Measurements from ENCODE around the gene HOXD3.

HOXD3 gene

DNA sequence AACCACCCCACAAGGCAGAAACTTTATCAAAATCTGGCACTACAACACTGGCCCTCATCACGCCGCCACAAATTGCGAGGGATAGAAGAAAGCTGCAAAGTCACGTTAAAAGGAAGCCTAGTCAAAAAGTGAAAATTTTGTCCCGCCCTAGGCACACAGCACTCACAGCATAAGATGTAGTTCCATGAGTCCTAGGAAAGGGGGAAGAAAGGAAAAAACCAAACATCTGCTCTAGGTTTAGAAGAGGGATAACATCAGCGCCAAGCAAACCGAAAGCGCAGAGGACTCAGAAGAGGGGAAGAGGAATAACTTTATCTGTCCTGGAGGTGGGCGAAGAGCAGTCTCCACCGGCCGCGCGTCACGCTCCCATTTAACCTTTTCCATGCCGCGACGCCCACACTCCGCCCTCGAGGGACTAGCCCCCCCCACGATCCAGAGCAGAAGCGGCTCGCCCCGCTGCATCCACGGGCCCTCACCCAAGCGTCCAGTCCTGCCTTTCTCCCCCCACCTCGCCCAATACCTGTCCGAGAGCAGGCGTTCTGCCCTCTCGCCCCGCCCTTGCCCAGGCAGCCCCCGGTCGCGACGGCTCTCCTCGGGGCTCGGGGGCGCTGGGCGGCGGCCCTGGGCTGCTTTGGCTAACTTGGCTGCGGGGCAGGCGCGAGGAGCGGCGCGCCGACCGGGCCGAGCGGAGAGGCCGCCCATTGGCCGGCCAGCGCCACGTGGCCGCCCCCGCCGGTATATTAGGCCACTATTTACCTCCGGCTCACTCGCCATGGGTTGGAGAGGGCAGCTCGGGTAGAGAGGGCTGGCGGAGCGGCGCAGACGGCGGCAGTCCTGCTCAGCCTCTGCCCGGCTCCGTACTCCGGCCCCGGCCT, 31.0 kb downstream of the HOXD3 start, which contains the start of gene HOXD1:
Gene HOXD1, plus strand, starts transcription at position 770 of the 875 bp plus-strand sequence. CDS start 134 bp downstream, outside the sequence.
- Histone ChIP-seq H3K4me3 (peak within 1 kb of the TSS; percentile 89), H3K36me3 (ENCODE audit: insufficient read depth, low read length) (no peaks in the 10 kb centered on the region)

GRCh38 chr2:176188774-176189680, 31.9 kb downstream of the HOXD3 start:
- TF ChIP-seq EZH2 (IDR thresholded peaks at IDR 0.05) (no peak), FOXP2 (optimal IDR thresholded peaks at IDR 0.05; ENCODE audit: control extremely low read depth, extremely low read length, insufficient read depth) (no peak), POLR2AphosphoS5 (IDR thresholded peaks at IDR 0.05; ENCODE audit: borderline replicate concordance, low read depth, low read length) (no peak)
- no peak for DNase-seq (ENCODE audit: low read depth, low spot score)
- no peak overlapping the region for H3K27ac ChIP-seq
- H3K4me3 ChIP-seq, result peak overlapping the region; percentile 89
- no peaks in the 10 kb centered on the region for H3K36me3 ChIP-seq (ENCODE audit: insufficient read depth, low read length)
- no peak overlapping the region for H3K9ac ChIP-seq (ENCODE audit: insufficient read length)
- H3K9me3 ChIP-seq (ENCODE audit: low read depth, low read length), result no peaks in the 10 kb centered on the region

More for the DNA sequence above, 31.0 kb downstream of the HOXD3 start, which contains the start of gene HOXD1:
- H3K9me3 ChIP-seq (ENCODE audit: low read depth, low read length), result no peaks in the 10 kb centered on the region
- TF ChIP-seq EZH2 (IDR thresholded peaks at IDR 0.05) (no peak), POLR2AphosphoS5 (IDR thresholded peaks at IDR 0.05; ENCODE audit: borderline replicate concordance, low read depth, low read length) (no peak), FOXP2 (optimal IDR thresholded peaks at IDR 0.05; ENCODE audit: control extremely low read depth, extremely low read length, insufficient read depth) (no peak)
- no peak for DNase-seq (ENCODE audit: low read depth, low spot score)
- H3K27ac ChIP-seq, result no peak within 1 kb of the TSS
- H3K9ac ChIP-seq (ENCODE audit: insufficient read length), result peak within 1 kb of the TSS; percentile 48

DNA sequence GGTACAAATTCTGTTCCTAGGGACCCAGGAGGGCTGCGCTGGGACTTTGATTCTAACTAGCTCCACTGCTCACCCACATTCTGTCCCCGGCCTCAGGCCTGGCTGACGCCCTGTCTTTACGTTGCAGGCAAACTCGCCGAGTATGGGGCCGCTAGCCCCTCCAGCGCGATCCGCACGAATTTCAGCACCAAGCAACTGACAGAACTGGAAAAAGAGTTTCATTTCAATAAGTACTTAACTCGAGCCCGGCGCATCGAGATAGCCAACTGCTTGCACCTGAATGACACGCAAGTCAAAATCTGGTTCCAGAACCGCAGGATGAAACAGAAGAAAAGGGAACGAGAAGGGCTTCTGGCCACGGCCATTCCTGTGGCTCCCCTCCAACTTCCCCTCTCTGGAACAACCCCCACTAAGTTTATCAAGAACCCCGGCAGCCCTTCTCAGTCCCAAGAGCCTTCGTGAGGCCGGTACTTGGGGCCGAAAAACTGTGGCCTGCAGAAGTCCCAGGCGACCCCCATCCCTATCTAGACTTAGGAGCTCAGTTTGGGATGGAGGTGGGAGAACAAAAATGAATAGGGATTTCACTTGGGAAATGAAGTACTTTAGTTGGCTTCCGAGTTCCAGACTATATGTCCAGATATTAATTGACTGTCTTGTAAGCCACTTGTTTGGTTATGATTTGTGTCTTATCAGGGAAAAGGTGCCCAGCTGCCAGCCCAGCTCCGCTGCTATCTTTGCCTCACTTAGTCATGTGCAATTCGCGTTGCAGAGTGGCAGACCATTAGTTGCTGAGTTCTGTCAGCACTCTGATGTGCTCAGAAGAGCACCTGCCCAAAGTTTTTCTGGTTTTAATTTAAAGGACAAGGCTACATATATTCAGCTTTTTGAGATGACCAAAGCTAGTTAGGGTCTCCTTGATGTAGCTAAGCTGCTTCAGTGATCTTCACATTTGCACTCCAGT, 32.9 kb downstream of the HOXD3 start:
- no peak overlapping the region for H3K4me3 ChIP-seq
- H3K27ac ChIP-seq, result no peak overlapping the region
- no peak overlapping the region for H3K9ac ChIP-seq (ENCODE audit: insufficient read length)
- DNase-seq (ENCODE audit: low read depth, low spot score), result no peak
- TF ChIP-seq FOXP2 (optimal IDR thresholded peaks at IDR 0.05; ENCODE audit: control extremely low read depth, extremely low read length, insufficient read depth), result no peak
- TF ChIP-seq EZH2 (IDR thresholded peaks at IDR 0.05), result no peak
- no peak for TF ChIP-seq POLR2AphosphoS5 (IDR thresholded peaks at IDR 0.05; ENCODE audit: borderline replicate concordance, low read depth, low read length)
- H3K9me3 ChIP-seq (ENCODE audit: low read depth, low read length), result no peaks in the 10 kb centered on the region
- no peaks in the 10 kb centered on the region for H3K36me3 ChIP-seq (ENCODE audit: insufficient read depth, low read length)

DNA sequence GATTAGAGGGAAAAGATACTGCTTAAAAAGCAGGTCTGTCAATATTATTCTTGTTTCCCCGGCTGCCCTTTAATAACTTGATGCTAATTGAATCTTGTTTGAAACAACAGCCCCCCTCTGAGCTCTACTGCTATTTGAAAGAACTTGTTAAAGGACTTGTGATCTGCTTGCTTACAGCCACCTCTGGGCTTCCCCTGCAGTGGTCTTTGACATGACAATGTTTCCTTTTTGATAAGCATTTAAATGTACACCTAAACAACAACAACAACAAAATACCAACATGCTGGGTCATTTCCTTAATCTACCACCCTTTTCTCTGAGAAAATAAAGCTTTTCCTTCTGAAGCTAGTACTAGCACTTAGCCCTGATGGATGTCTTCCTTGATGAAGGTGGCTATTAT, 35.2 kb downstream of the HOXD3 start:
- no peaks in the 10 kb centered on the region for H3K9me3 ChIP-seq (ENCODE audit: low read depth, low read length)
- H3K36me3 ChIP-seq (ENCODE audit: insufficient read depth, low read length), result no peaks in the 10 kb centered on the region
- TF ChIP-seq POLR2AphosphoS5 (IDR thresholded peaks at IDR 0.05; ENCODE audit: borderline replicate concordance, low read depth, low read length) (no peak), FOXP2 (optimal IDR thresholded peaks at IDR 0.05; ENCODE audit: control extremely low read depth, extremely low read length, insufficient read depth) (no peak), EZH2 (IDR thresholded peaks at IDR 0.05) (no peak)
- H3K9ac ChIP-seq (ENCODE audit: insufficient read length), result no peak overlapping the region
- no peak for DNase-seq (ENCODE audit: low read depth, low spot score)
- H3K4me3 ChIP-seq, result no peak overlapping the region
- H3K27ac ChIP-seq, result no peak overlapping the region

DNA sequence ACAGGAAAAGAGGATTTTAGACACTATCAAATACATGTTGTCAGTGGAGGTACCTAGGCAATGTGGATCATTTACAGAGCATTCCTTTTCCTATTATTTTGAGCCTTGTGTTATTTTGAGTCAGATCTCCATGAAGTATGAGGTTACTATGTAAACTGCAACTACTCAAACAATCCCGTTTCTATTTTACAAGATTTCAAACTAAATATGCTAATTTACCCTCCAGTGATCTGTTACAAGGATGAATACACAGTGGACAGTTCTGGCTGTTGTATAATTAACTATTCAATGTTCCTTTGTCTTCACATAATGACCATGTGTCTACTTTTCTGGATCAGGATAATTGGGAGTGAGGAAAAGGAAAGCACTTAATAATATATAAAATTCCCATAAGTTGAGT, 35.9 kb downstream of the HOXD3 start:
- Histone ChIP-seq H3K4me3 (no peak overlapping the region), H3K9me3 (ENCODE audit: low read depth, low read length) (no peaks in the 10 kb centered on the region), H3K9ac (ENCODE audit: insufficient read length) (no peak overlapping the region), H3K36me3 (ENCODE audit: insufficient read depth, low read length) (no peaks in the 10 kb centered on the region), H3K27ac (no peak overlapping the region)
- DNase-seq (ENCODE audit: low read depth, low spot score), result no peak
- TF ChIP-seq POLR2AphosphoS5 (IDR thresholded peaks at IDR 0.05; ENCODE audit: borderline replicate concordance, low read depth, low read length), result no peak
- no peak for TF ChIP-seq EZH2 (IDR thresholded peaks at IDR 0.05)
- TF ChIP-seq FOXP2 (optimal IDR thresholded peaks at IDR 0.05; ENCODE audit: control extremely low read depth, extremely low read length, insufficient read depth), result no peak

GRCh38 chr2:176199902-176200301, 42.8 kb downstream of the HOXD3 start:
- DNase-seq (ENCODE audit: low read depth, low spot score), result no peak
- Histone ChIP-seq H3K4me3 (no peak overlapping the region), H3K36me3 (ENCODE audit: insufficient read depth, low read length) (no peaks in the 10 kb centered on the region), H3K9me3 (ENCODE audit: low read depth, low read length) (no peaks in the 10 kb centered on the region), H3K27ac (no peak overlapping the region), H3K9ac (ENCODE audit: insufficient read length) (no peak overlapping the region)
- TF ChIP-seq FOXP2 (optimal IDR thresholded peaks at IDR 0.05; ENCODE audit: control extremely low read depth, extremely low read length, insufficient read depth) (no peak), POLR2AphosphoS5 (IDR thresholded peaks at IDR 0.05; ENCODE audit: borderline replicate concordance, low read depth, low read length) (no peak), EZH2 (IDR thresholded peaks at IDR 0.05) (no peak)

DNA sequence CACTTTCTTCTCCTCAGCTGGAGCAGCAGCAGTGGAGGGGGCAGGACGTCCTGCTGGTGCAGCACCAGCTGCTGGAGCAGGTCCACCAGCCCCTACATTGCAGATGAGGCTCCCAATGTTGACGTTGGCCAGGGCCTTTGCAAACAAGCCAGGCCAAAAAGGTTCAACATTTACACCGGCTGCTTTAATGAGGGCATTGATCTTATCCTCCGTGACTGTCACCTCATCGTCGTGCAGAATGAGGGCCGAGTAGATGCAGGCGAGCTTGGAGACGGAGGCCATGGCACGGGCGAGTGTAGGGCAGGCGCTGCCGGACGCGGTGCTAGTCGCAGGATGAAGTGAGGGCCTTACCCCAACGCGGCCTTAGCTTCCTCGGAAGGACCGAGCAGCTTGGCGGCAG, 43.9 kb downstream of the HOXD3 start:
- Histone ChIP-seq H3K27ac (no peak overlapping the region), H3K4me3 (no peak overlapping the region), H3K36me3 (ENCODE audit: insufficient read depth, low read length) (no peaks in the 10 kb centered on the region), H3K9me3 (ENCODE audit: low read depth, low read length) (no peaks in the 10 kb centered on the region), H3K9ac (ENCODE audit: insufficient read length) (no peak overlapping the region)
- DNase-seq (ENCODE audit: low read depth, low spot score), result no peak
- no peak for TF ChIP-seq FOXP2 (optimal IDR thresholded peaks at IDR 0.05; ENCODE audit: control extremely low read depth, extremely low read length, insufficient read depth)
- no peak for TF ChIP-seq POLR2AphosphoS5 (IDR thresholded peaks at IDR 0.05; ENCODE audit: borderline replicate concordance, low read depth, low read length)
- no peak for TF ChIP-seq EZH2 (IDR thresholded peaks at IDR 0.05)
